Heart left ventricle (tissue), 16 donors: ENCODE data around the gene PSORS1C1. TPM values are rescaled to one million over a fixed set of nuclear protein-coding genes. Genes with fewer than 3 reads are reported as not detected.
"Not testable (repeated sequence)": the region's sequence is repeated elsewhere in the genome, so short reads cannot be mapped to it uniquely, and the experiment has no call there.

Experiments used
- ATAC-seq, 4 donors: fragments of 200-7000 bp; cut with Tn5 transposase; one replicate each; pipeline ENCODE4 v1.9.1; 2020 to 2022; ENCODE audit warnings: moderate library complexity in 4 of 4, mild to moderate bottlenecking in 3 of 4, moderate number of reproducible peaks in 1 of 4
- DNase-seq, 5 donors: peaks; one replicate each; pipeline ENCODE4 v3.0.0-alpha.2; 2020
- H3K27ac ChIP-seq, 12 donors: fragments of 200-600 bp; sonication (generic) in 4 of 12; one replicate each; pipeline versions ENCODE4 v1.5.0 to v1.8.0; 2016 to 2022; ENCODE audit warnings: mild to moderate bottlenecking in 2 of 12
- H3K27me3 ChIP-seq, 9 donors: fragments of 200-600 bp; sonication (generic) in 2 of 9; one replicate each; pipeline versions ENCODE4 v1.5.1 to v1.8.0; 2016 to 2022; ENCODE audit warnings: mild to moderate bottlenecking in 3 of 9
- H3K36me3 ChIP-seq, 9 donors: fragments of 200-600 bp; sonication (generic) in 2 of 9; one replicate each; pipeline versions ENCODE4 v1.5.0 to v1.8.0; 2018 to 2022; ENCODE audit warnings: mild to moderate bottlenecking in 2 of 9
- H3K4me1 ChIP-seq, 12 donors: fragments of 200-600 bp; sonication (generic) in 4 of 12; one replicate each; pipeline versions ENCODE4 v1.5.0 to v1.8.0; 2016 to 2022; ENCODE audit warnings: mild to moderate bottlenecking in 3 of 12
- H3K4me3 ChIP-seq, 12 donors: fragments of 200-600 bp; sonication (generic) in 4 of 12; one replicate each; pipeline versions ENCODE4 v1.5.0 to v1.8.0; 2017 to 2022; ENCODE audit warnings: mild to moderate bottlenecking in 9 of 12, moderate library complexity in 4 of 12
- H3K9me3 ChIP-seq, 12 donors: fragments of 200-600 bp; sonication (generic) in 4 of 12; one replicate each; pipeline versions ENCODE4 v1.5.0 to v1.8.0; 2016 to 2022; ENCODE audit warnings: mild to moderate bottlenecking in 1 of 12
- CTCF ChIP-seq, 12 donors: fragments of 200-600 bp; sonication (generic) in 4 of 12; IDR thresholded peaks; one replicate each; pipeline versions ENCODE4 v1.5.0 to v1.8.0; 2018 to 2022; ENCODE audit warnings: antibody characterized with exemption in 12 of 12, mild to moderate bottlenecking in 5 of 12
- POLR2A ChIP-seq, 2 donors: fragments of 450-650 bp; IDR thresholded peaks; one replicate each; pipeline ENCODE4 v1.6.1; 2017; ENCODE audit warnings: antibody characterized with exemption in 2 of 2, mild to moderate bottlenecking in 2 of 2, moderate library complexity in 2 of 2
- WGBS, 4 donors: extraction: QIAGEN DNeasy Blood & Tissue Kit in 2 of 4; methylation state at CpG; one replicate each; pipeline versions ENCODE4 v1.1.5 to v1.1.7; 2013 to 2018; 5-methylcytosine and 5-hydroxymethylcytosine counted together
- intact Hi-C, 10 donors: fragments of 100-400 bp; cut with DNase I; formaldehyde crosslinking; loops; one replicate each; pipeline versions ENCODE4 v1.11.1 to v1.14.2; 2022
- long read RNA-seq, 3 donors: library from polyadenylated mRNA; unstranded; transcript quantifications; one replicate each; pipeline ENCODE4 v2.0.0, GENCODE V29; 2020 to 2021
- polyA plus RNA-seq, 2 donors: library from polyadenylated mRNA; stranded (reverse); fragments of 200-250 nt; gene quantifications; one replicate each; pipeline ENCODE4 v1.2.3, GENCODE V29; 2013
- total RNA-seq, 9 donors: library from RNA; depleted of rRNA in 2 of 9; stranded (reverse); fragments of >200 nt in 2 of 9; fragmentation: NEBNext Ultra II Directional in 3 of 9; extraction: Animal tissue kit (Norgen Biotek cat#: 25700) in 3 of 9; gene quantifications; one replicate each; pipeline versions ENCODE4 v1.1.0 to v1.2.4, GENCODE V29; 2016 to 2023
- donor health status: ischemic (EF 13 %, LVEDD 7.1; RV severe dilation, severe dysfunction).
- donor health status: healthy with polysubstance abuse.
- donor health status: DM: no; HTN: yes; CAD: no.
- donor health status: DM: no; HTN: no; CAD: no.
- donor health status: ischemic (EF 25% LVEDD 6.9; RV normal size, moderate dysfunction).
- donor health status: ischemic (EF 25% LVEDD 5.7; RV mildly dilated, moderate dysfunction).
- donor health status: healthy.
- donor health status: DM: yes; HTN: yes; CAD: no.
- donor health status: ischemic (EF 35%, LVEDD 5.7; RV mildly dilated, moderate dysfunction).
- donor health status: nonischemic (EF 11% LVEDD 7.7; RV severe dilation, severe dysfunction).
- donor health status: DM: yes; HTN: yes; CAD: no.
- donor health status: PGD.
- donor health status: ischemic (EF 29% LVEDD 5.4; RV normal size, mild dysfunction).
- donor health status: nonischemic (EF 23%, LVEDD 6.1; RV moderate dilation, normal function).

The PSORS1C1 gene
- total RNA-seq (1 to 10 TPM in 7 of 9 donors, under 1 TPM in 2; 0.63 to 5.5 (median 2.9) TPM), polyA plus RNA-seq (1 to 10 TPM in 1 of 2 donors, under 1 TPM in 1; 0.37 to 5.8 TPM)
- long read RNA-seq, donor 1, partial matches to known transcripts = 0 of 5 reads
- long read RNA-seq, donor 1, other reads (novel, unspliced or antisense) = 4 of 5 reads
- long read RNA-seq, donor 2, partial matches to known transcripts = 0 of 4 reads
- long read RNA-seq, donor 2, other reads (novel, unspliced or antisense) = 1 of 4 reads
- long read RNA-seq, donor 3, partial matches to known transcripts = 0 of 1 reads
- long read RNA-seq, donor 3, other reads (novel, unspliced or antisense) = 0 of 1 reads

- TF ChIP-seq POLR2A (IDR thresholded peaks at IDR 0.05) = no peak
- no peak for TF ChIP-seq CTCF (IDR thresholded peaks at IDR 0.05)
- Histone ChIP-seq H3K36me3 (no peaks in the 10 kb centered on the region), H3K4me3 (peak within 1 kb of the TSS in 7 of 12 donors; percentile 11 to 47 (median 20)), H3K9me3 (no peaks in the 10 kb centered on the region), H3K27me3 (no peaks in the 10 kb centered on the region), H3K4me1 (peaks cover 0 to 44% (median 33%) of the 10 kb centered on the region in 12 donors), H3K27ac (peak within 1 kb of the TSS in 11 of 12 donors; percentile 36 to 90 (median 64))
- peak; percentile 87 to 96 (median 92) for ATAC-seq
- DNase-seq = peak; percentile 74 to 94 (median 85)
- 6 to 28% (median 12%) methylated on average over 3 of the region's 3 CpGs for WGBS, 4 donors
- intact Hi-C loops = no loop called here
Measured at GRCh38 chr6:31114541-31114878, at the start of gene PSORS1C1. Gene PSORS1C1, plus strand, starts transcription at chr6:31114800. Its CDS starts 14,833 bp downstream, at chr6:31129633.

- intact Hi-C loops = no loop called here
- Histone ChIP-seq H3K9me3 (no peaks in the 10 kb centered on the region), H3K4me3 (no peak overlapping the region), H3K27ac (no peak overlapping the region), H3K36me3 (no peaks in the 10 kb centered on the region), H3K27me3 (peaks cover 0 to 5% (median 0%) of the 10 kb centered on the region in 9 donors), H3K4me1 (no peaks in the 10 kb centered on the region)
- no peak for TF ChIP-seq POLR2A (IDR thresholded peaks at IDR 0.05)
- no peak for TF ChIP-seq CTCF (IDR thresholded peaks at IDR 0.05)
- ATAC-seq = no peak
- 33 to 80% (median 48%) methylated on average over 2 of the region's 2 CpGs for WGBS, 4 donors
- no peak for DNase-seq
Measured at GRCh38 chr6:31065556-31065955, 49.0 kb upstream of the PSORS1C1 start.

GRCh38 chr6:31067028-31067427, 47.6 kb upstream of the PSORS1C1 start:
- H3K27me3 ChIP-seq, intact Hi-C loops, H3K27ac ChIP-seq, ATAC-seq, H3K36me3 ChIP-seq, DNase-seq, H3K9me3 ChIP-seq, H3K4me3 ChIP-seq, H3K4me1 ChIP-seq: not testable (repeated sequence)
- WGBS, 4 donors = 81 to 96% (median 92%) methylated on average over 13 to 26 of the region's 32 CpGs

GRCh38 chr6:31067891-31068668, 46.5 kb upstream of the PSORS1C1 start:
- ATAC-seq = not testable (repeated sequence)

More at GRCh38 chr6:31067891-31068668, 46.5 kb upstream of the PSORS1C1 start:
- 72 to 86% (median 76%) methylated on average over 6 to 9 of the region's 11 CpGs for WGBS, 4 donors
- intact Hi-C loops = loop anchor here in 5 of 10 donors (2.0 kb wide), 2 partner anchors 151 to 153 kb away; partner anchors contain the start of gene VARS2 (in 4 of the 5)
- not testable (repeated sequence) for H3K4me1 ChIP-seq, H3K9me3 ChIP-seq, H3K27ac ChIP-seq, H3K27me3 ChIP-seq, DNase-seq, H3K36me3 ChIP-seq, H3K4me3 ChIP-seq
